ENCODE measurements around the gene ARR3.

DNA sequence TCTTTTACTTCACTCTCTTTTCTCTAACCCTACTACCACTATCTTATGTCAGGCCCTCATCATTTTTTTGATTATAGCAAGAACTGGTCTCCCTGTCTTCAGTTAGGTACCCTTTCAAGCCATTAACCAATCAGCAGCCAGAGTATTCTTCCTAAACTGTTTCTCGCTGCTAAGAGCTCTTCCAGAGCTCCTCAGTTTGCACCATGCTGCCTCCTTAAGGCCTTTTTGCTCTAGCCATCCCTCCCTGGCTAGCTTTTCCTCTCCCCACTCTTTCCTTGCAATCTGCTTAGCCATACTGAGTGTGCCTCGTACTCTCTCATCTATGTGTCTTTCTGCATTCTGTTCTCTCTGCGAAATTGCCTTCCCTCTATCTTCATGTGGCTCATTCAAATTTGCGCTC, 54.6 kb downstream of the ARR3 start:
- TF ChIP-seq, protein P1, sequence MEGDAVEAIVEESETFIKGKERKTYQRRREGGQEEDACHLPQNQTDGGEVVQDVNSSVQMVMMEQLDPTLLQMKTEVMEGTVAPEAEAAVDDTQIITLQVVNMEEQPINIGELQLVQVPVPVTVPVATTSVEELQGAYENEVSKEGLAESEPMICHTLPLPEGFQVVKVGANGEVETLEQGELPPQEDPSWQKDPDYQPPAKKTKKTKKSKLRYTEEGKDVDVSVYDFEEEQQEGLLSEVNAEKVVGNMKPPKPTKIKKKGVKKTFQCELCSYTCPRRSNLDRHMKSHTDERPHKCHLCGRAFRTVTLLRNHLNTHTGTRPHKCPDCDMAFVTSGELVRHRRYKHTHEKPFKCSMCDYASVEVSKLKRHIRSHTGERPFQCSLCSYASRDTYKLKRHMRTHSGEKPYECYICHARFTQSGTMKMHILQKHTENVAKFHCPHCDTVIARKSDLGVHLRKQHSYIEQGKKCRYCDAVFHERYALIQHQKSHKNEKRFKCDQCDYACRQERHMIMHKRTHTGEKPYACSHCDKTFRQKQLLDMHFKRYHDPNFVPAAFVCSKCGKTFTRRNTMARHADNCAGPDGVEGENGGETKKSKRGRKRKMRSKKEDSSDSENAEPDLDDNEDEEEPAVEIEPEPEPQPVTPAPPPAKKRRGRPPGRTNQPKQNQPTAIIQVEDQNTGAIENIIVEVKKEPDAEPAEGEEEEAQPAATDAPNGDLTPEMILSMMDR (IDR thresholded peaks at IDR 0.05): no peak
- no peak for TF ChIP-seq POLR2AphosphoS5 (IDR thresholded peaks at IDR 0.05)
